IMR-90 (cell line): ENCODE measurements around the gene GOLT1A.

Experiments
- BHLHE40 ChIP-seq: fragments of 150-350 bp; IDR thresholded peaks from 2 replicates; pipeline ENCODE4 v1.6.1; 2016; ENCODE audit warnings: mild to moderate bottlenecking, low read depth, low read length
- CEBPB ChIP-seq: IDR thresholded peaks from 2 replicates; pipeline ENCODE4 v1.6.1; 2012; ENCODE audit warnings: low read depth, low read length, improper control_type of control experiment
- CHD1 ChIP-seq: IDR thresholded peaks from 2 replicates; pipeline ENCODE4 v1.6.1; 2012; ENCODE audit warnings: low read depth, low read length, improper control_type of control experiment
- FOS ChIP-seq: fragments of 150-350 bp; IDR thresholded peaks from 2 replicates; pipeline ENCODE4 v1.6.1; 2016; ENCODE audit warnings: low read depth, low read length
- MAFK ChIP-seq: IDR thresholded peaks from 2 replicates; pipeline ENCODE4 v1.6.1; 2012; ENCODE audit warnings: low read depth, low read length, improper control_type of control experiment
- MXI1 ChIP-seq: IDR thresholded peaks from 2 replicates; pipeline ENCODE4 v1.6.1; 2012; ENCODE audit warnings: low read depth, mild to moderate bottlenecking, low read length, moderate library complexity, borderline replicate concordance
- NFE2L2 ChIP-seq: fragments of 150-350 bp; IDR thresholded peaks from 2 replicates; pipeline ENCODE4 v1.6.1; 2016; ENCODE audit warnings: low read depth, mild to moderate bottlenecking, low read length
- POLR2A ChIP-seq: IDR thresholded peaks from 2 replicates; pipeline ENCODE4 v1.6.1; 2012; ENCODE audit warnings: mild to moderate bottlenecking, low read depth, low read length
- RAD21 ChIP-seq: IDR thresholded peaks from 2 replicates; pipeline ENCODE4 v1.6.1; 2012; ENCODE audit warnings: low read length, improper control_type of control experiment
- RCOR1 ChIP-seq: IDR thresholded peaks from 2 replicates; pipeline ENCODE4 v1.6.1; 2012; ENCODE audit warnings: mild to moderate bottlenecking, low read length, improper control_type of control experiment; ENCODE audit not compliant: insufficient replicate concordance
- SMC3 ChIP-seq: fragments of 150-350 bp; IDR thresholded peaks from 2 replicates; pipeline ENCODE4 v1.6.1; 2016; ENCODE audit warnings: low read depth, mild to moderate bottlenecking, antibody characterized with exemption, low read length, moderate library complexity
- TF ChIP-seq, protein P1 (sequence below): conservative IDR thresholded peaks from 2 replicates; pipeline ENCODE4 v1.5.1; 2012; ENCODE audit warnings: mild to moderate bottlenecking, low read depth, low read length, improper control_type of control experiment
- TF ChIP-seq, protein P2 (sequence below): fragments of 150-350 bp; IDR thresholded peaks from 2 replicates; pipeline ENCODE4 v1.6.1; 2017; ENCODE audit warnings: mild to moderate bottlenecking, antibody characterized with exemption, low read length, low read depth
- TF ChIP-seq, protein P3 (sequence below): fragments of 150-350 bp; IDR thresholded peaks from 2 replicates; pipeline ENCODE4 v1.6.1; 2016; ENCODE audit warnings: low read depth, mild to moderate bottlenecking, low read length, moderate library complexity, borderline replicate concordance

DNA sequence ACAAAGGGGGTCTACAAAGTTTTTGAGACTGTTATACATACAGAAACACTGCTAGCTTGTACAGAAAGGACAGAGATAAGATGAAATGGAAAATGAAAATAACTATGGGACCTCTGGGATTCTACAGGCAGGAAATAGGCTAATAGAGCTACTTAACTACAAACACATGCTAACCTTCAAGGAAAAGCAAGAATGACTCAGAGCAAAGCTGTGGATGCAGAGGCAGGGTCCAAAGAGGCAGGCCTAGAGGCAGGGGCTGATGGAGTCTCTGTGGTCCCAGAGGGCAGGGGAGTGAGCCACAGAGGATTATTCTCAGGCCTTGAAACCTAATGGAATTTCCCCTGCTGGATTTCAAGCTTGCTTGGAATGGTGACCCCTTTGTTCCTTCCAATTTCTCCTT, 18.7 kb upstream of the GOLT1A start:
- TF ChIP-seq CEBPB (no peak), FOS (no peak), POLR2A (no peak), BHLHE40 (no peak), CHD1 (no peak), RCOR1 (no peak), RAD21 (no peak), MAFK (no peak), MXI1 (no peak), SMC3 (no peak), NFE2L2 (no peak)
- TF ChIP-seq, protein P1, sequence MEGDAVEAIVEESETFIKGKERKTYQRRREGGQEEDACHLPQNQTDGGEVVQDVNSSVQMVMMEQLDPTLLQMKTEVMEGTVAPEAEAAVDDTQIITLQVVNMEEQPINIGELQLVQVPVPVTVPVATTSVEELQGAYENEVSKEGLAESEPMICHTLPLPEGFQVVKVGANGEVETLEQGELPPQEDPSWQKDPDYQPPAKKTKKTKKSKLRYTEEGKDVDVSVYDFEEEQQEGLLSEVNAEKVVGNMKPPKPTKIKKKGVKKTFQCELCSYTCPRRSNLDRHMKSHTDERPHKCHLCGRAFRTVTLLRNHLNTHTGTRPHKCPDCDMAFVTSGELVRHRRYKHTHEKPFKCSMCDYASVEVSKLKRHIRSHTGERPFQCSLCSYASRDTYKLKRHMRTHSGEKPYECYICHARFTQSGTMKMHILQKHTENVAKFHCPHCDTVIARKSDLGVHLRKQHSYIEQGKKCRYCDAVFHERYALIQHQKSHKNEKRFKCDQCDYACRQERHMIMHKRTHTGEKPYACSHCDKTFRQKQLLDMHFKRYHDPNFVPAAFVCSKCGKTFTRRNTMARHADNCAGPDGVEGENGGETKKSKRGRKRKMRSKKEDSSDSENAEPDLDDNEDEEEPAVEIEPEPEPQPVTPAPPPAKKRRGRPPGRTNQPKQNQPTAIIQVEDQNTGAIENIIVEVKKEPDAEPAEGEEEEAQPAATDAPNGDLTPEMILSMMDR = no peak
- TF ChIP-seq, protein P2, sequence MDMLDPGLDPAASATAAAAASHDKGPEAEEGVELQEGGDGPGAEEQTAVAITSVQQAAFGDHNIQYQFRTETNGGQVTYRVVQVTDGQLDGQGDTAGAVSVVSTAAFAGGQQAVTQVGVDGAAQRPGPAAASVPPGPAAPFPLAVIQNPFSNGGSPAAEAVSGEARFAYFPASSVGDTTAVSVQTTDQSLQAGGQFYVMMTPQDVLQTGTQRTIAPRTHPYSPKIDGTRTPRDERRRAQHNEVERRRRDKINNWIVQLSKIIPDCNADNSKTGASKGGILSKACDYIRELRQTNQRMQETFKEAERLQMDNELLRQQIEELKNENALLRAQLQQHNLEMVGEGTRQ = no peak
- TF ChIP-seq, protein P3, sequence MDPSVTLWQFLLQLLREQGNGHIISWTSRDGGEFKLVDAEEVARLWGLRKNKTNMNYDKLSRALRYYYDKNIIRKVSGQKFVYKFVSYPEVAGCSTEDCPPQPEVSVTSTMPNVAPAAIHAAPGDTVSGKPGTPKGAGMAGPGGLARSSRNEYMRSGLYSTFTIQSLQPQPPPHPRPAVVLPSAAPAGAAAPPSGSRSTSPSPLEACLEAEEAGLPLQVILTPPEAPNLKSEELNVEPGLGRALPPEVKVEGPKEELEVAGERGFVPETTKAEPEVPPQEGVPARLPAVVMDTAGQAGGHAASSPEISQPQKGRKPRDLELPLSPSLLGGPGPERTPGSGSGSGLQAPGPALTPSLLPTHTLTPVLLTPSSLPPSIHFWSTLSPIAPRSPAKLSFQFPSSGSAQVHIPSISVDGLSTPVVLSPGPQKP = no peak
